Rectal smooth muscle tissue (tissue), 1 donor: ENCODE measurements around the gene ANKRD29.
"Not testable (repeated sequence)": the region's sequence is repeated elsewhere in the genome, so short reads cannot be mapped to it uniquely, and the experiment has no call there.

ENCODE experiments used
- H3K27ac ChIP-seq: one replicate; pipeline ENCODE4 v1.7.0; 2013; ENCODE audit warnings: low read depth, low read length, inconsistent platforms
- H3K27me3 ChIP-seq: one replicate; pipeline ENCODE4 v1.7.0; 2013; ENCODE audit warnings: low read length; ENCODE audit not compliant: control insufficient read depth, insufficient read depth
- H3K36me3 ChIP-seq: one replicate; pipeline ENCODE4 v1.7.0; 2013; ENCODE audit warnings: low read length; ENCODE audit not compliant: control insufficient read depth, insufficient read depth
- H3K4me1 ChIP-seq: one replicate; pipeline ENCODE4 v1.7.0; 2013; ENCODE audit warnings: low read length; ENCODE audit not compliant: control insufficient read depth, insufficient read depth
- H3K4me3 ChIP-seq: one replicate; pipeline ENCODE4 v1.7.0; 2013; ENCODE audit warnings: low read length
- H3K9ac ChIP-seq: one replicate; pipeline ENCODE4 v1.7.0; 2013; ENCODE audit warnings: low read length

ANKRD29 gene

DNA sequence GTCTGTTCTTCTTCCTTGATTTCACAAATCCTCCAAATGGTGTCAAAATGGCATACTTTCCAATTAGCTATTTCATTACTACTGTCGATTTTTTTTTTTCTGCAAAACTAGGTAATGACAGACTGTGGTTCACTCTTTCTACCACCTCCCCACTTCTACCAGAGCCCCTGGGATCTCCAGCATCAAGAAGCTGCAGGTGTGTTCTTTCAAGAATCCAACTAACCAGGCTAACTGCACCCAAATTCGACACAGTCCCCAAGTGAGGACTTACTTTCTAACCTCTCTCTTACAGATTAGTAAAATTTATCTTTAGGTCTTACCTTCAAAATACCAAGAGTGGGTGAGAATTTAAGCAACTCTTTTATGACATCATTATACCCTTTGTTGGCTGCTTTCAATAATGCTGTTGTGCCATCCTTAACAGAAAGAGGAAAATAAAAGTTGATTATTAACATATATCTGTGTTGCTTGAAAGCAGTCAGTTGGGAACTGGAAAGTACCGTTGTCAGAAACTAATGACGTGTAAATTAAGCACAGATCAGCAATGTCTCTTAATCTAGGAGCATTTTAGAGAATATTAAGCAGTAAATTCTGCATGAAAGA is 45.2 kb downstream of the ANKRD29 start:
- H3K4me3 ChIP-seq: no peak overlapping the region
- no peaks in the 10 kb centered on the region for H3K4me1 ChIP-seq
- H3K27me3 ChIP-seq: peaks cover 3% of the 10 kb centered on the region
- H3K27ac ChIP-seq: no peak overlapping the region
- H3K36me3 ChIP-seq: no peaks in the 10 kb centered on the region
- no peak overlapping the region for H3K9ac ChIP-seq

DNA sequence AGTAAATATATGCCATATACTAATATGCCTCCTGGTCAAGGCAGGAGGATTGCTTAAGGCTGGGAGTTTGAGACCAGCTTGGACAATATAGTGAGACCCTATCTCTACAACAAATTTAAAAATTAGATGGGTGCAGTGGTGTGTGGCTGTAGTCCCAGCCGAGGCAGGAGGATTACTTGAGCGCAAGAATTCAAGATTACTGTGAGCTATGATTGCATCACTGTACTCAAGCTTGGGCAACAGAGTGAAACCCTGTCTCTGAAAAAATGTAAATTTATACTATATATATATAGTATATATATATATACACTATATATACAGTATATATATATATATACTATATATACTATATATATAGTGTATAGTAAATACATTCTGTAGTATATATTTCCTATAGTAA is 46.5 kb downstream of the ANKRD29 start:
- Histone ChIP-seq H3K27me3 (peaks cover 3% of the 10 kb centered on the region), H3K4me3 (no peak overlapping the region), H3K27ac (no peak overlapping the region), H3K9ac (no peak overlapping the region), H3K4me1 (no peaks in the 10 kb centered on the region), H3K36me3 (no peaks in the 10 kb centered on the region)

DNA sequence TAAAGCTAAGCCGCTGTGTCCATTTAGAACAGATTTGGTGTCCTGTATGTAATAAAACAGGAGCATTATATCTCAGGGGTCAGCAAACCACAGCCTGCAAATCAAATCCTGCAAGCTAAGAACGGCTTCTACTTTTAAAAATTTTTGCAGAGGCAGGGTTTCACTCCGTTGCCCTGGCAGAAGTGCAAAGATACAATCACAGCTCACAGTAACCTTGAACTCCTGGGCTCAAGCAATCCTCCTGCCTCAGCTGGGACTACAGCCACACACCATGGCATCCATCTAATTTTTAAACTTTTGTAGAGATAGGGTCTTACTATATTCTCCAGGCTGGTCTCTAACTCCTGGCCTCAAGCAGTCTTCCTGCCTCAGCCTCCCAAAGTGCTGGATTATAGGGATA is 47.8 kb downstream of the ANKRD29 start:
- no peak overlapping the region for H3K9ac ChIP-seq
- no peak overlapping the region for H3K4me3 ChIP-seq
- no peaks in the 10 kb centered on the region for H3K36me3 ChIP-seq
- H3K27ac ChIP-seq: no peak overlapping the region
- peaks cover 3% of the 10 kb centered on the region for H3K27me3 ChIP-seq
- H3K4me1 ChIP-seq: no peaks in the 10 kb centered on the region

DNA sequence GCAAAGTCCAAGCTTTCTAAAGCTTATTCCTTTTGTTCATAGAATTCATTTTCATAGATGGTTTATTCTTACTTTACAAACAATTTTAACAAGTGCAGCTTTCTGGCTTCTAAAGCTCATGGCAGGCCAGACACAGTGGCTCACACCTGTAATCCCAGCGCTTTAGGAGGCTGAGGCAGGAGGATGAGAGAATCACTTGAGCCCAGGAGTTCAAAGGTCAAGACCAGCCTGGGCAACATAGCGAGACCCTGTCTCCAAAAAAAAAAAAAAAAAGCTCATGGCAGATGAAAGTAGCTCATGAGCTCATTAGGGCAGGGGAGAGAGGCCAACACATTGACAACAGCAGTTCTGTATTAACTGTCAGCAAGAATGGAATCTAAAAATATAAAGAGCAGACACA is 48.3 kb downstream of the ANKRD29 start:
- H3K36me3 ChIP-seq: no peaks in the 10 kb centered on the region
- no peak overlapping the region for H3K4me3 ChIP-seq
- H3K27me3 ChIP-seq: peaks cover 3% of the 10 kb centered on the region
- H3K4me1 ChIP-seq: no peaks in the 10 kb centered on the region
- H3K9ac ChIP-seq: no peak overlapping the region
- H3K27ac ChIP-seq: no peak overlapping the region

DNA sequence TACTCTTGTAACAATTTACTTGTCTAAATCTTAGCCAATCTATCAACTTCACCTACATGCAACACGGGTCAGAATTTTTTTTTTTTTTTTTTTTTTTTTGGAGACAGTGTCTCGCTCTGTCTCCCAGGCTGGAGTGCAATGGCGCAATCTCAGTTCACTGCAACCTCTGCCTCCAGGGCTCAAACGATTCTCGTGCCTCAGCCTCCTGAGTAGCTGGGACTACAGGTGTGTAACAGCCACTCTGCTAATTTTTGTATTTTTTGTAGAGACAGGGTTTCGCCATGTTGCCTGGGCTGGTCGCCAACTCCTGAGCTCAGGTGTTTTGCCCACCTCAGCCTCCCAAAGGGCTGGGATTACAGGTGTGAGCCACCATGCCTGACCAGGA is 49.6 kb downstream of the ANKRD29 start:
- H3K9ac ChIP-seq, H3K4me3 ChIP-seq, H3K27ac ChIP-seq, H3K27me3 ChIP-seq, H3K36me3 ChIP-seq, H3K4me1 ChIP-seq: not testable (repeated sequence)

DNA sequence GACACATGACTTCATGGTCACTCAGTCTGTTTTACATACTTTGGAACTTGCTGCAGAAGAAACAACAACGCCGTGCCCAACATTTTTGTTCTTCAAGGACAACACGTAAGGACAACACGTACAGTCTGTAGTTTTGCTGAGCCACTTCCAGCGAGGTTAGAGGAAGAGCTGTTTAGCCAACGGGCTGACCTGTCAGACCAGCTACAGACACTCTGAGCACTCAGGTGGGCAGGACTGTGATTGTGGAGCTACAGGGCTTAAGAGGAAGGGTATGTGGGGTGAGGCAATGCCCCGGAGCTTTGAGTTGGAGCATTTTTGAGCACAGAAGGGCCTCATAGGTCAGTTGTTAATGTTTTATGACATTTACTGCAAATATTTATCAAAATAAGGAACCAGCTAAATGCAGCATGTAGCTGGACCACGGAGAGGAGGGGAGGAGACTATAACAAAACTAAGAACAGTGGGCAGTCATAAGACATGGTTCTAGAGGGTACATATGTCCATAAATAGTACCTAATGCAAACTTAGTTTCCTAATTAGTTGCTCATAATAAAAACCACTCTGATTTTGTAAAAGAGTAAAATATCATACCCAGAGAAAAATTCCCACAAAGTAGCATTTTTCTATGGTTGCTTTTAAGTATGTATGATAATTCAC is 50.1 kb downstream of the ANKRD29 start:
- Histone ChIP-seq H3K4me3 (no peak overlapping the region), H3K36me3 (no peaks in the 10 kb centered on the region), H3K9ac (no peak overlapping the region), H3K27ac (no peak overlapping the region), H3K27me3 (no peaks in the 10 kb centered on the region), H3K4me1 (no peaks in the 10 kb centered on the region)

DNA sequence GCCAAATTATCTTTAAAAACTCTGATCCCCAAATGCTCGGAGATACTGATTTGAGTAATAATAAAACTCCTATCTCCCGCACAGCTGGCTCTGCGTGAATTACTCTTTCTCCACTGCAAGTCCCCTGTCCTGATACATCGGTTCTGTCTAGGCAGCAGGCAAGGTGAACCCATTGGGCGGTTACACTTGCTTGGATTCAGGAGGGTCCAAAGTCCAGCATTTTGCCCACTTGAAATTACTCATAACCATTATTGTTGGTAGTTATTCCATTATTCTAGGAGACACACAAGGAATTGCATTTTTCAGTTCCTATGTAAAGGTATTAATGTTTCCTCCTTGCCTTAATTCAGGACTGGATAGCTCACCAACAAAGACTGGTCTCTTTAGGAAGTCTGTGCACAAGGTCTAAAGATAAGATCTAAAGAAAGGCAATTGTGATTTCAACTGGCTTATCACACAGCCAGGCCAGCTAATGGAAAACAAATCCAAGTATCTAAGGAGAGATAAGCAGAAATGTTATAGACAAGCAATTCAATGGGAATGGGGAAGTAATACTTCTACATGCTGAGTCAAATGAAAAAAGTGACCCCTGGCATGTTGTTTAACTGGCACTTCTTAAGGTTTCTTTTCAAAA is 53.2 kb downstream of the ANKRD29 start:
- H3K27ac ChIP-seq: no peak overlapping the region
- no peak overlapping the region for H3K9ac ChIP-seq
- H3K4me3 ChIP-seq: no peak overlapping the region
- no peaks in the 10 kb centered on the region for H3K36me3 ChIP-seq
- no peaks in the 10 kb centered on the region for H3K4me1 ChIP-seq
- no peaks in the 10 kb centered on the region for H3K27me3 ChIP-seq

DNA sequence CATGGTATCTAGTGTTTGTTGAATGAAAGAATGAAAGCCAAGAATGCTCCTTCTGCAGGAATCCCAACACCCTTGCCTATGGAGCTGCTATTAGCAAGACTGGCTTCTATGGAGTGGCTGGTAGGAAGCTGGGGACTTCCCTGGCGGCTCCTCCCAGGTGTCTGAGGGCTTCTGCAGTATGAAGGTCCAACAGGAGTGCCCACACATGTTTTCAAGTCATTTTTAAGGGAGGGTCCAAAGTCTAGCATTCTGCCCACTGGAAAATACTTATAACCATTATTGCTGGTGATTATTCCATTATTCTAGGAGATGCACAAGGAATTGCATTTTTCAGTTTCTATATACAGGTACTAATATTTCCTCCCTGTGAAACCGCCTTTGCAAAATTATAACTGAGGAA is 54.5 kb downstream of the ANKRD29 start:
- H3K9ac ChIP-seq: no peak overlapping the region
- no peaks in the 10 kb centered on the region for H3K4me1 ChIP-seq
- H3K4me3 ChIP-seq: no peak overlapping the region
- no peaks in the 10 kb centered on the region for H3K36me3 ChIP-seq
- H3K27me3 ChIP-seq: no peaks in the 10 kb centered on the region
- no peak overlapping the region for H3K27ac ChIP-seq

DNA sequence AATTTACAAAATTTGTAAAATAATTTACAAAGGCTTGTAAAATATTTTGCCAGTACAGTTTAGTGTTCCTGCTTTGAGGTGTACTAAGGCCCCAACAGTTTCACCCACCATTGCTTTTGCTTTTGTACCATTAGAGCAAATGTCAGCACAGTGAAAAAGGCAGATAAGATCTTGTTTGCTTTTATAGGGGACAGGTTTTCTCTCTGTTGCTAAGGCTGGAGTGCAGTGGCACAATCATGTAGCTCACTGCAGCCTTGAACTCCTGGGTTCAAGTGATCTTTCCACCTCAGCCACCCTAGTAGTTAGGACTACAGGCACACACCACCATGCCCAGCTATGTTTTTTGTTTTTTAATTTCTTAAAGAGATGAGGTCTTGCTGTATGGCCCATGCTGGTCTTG is 56.8 kb downstream of the ANKRD29 start:
- no peaks in the 10 kb centered on the region for H3K4me1 ChIP-seq
- H3K36me3 ChIP-seq: no peaks in the 10 kb centered on the region
- H3K4me3 ChIP-seq: no peak overlapping the region
- H3K27ac ChIP-seq: no peak overlapping the region
- H3K9ac ChIP-seq: no peak overlapping the region
- H3K27me3 ChIP-seq: no peaks in the 10 kb centered on the region

DNA sequence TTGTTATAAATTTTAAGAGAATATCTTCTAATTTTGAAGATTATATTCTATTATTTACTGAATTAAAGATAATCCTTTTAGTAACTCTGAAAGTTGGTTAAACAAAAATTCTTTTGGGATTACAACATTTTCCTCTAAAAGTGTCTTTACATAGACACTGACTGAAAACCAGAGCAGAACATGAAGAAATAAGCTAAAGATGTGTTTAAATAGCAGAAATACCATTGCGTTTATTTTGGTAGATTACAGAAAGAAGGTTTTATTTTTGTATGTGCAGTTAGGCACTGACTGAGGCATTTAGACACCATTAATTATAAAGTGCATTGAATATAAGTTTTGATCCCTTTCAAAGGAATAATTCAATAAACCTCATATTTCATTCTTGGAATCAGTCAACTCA is 62.9 kb downstream of the ANKRD29 start:
- H3K4me3 ChIP-seq: no peak overlapping the region
- no peaks in the 10 kb centered on the region for H3K27me3 ChIP-seq
- H3K4me1 ChIP-seq: no peaks in the 10 kb centered on the region
- H3K36me3 ChIP-seq: no peaks in the 10 kb centered on the region
- no peak overlapping the region for H3K27ac ChIP-seq
- H3K9ac ChIP-seq: no peak overlapping the region

DNA sequence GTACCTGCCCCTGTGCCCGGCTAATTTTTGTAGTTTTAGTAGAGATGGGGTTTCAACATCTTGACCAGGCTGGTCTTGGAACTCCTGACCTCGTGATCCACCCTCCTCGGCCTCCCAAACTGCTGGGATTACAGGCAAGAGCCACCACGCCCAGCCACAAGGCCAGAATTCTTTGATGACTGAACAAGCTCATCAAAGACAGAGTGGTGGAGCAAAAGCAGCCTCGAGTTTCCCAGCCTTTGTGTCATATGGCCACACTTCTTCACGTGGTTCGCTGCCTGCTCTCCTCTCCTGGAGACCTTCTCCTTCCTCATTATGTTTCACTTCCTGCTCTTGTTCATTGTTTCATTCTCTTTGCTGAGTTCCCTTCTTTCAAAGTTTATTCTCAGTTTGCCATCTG is 66.5 kb downstream of the ANKRD29 start:
- H3K27ac ChIP-seq: no peak overlapping the region
- no peaks in the 10 kb centered on the region for H3K4me1 ChIP-seq
- no peak overlapping the region for H3K4me3 ChIP-seq
- no peaks in the 10 kb centered on the region for H3K36me3 ChIP-seq
- no peak overlapping the region for H3K9ac ChIP-seq
- no peaks in the 10 kb centered on the region for H3K27me3 ChIP-seq

DNA sequence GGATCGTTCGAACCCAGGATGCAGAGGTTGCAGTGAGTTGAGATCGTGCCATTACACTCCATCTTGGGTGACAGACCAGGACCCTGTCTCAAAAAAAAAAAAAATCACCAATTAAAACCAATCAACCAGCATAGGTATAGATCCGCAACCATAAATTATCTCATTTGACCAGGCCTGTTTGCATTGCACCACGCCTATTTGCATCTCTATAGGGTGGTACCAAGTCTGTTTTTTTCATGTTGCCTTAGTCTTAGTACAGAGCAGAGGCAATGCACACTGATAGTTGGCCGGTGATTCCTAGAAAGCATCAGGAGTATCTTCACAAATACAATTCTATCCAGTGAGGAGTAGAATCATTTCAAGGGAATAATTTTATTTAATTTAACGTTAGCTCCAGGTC is 67.1 kb downstream of the ANKRD29 start:
- Histone ChIP-seq H3K4me3 (no peak overlapping the region), H3K36me3 (no peaks in the 10 kb centered on the region), H3K27me3 (no peaks in the 10 kb centered on the region), H3K4me1 (no peaks in the 10 kb centered on the region), H3K27ac (no peak overlapping the region), H3K9ac (no peak overlapping the region)

DNA sequence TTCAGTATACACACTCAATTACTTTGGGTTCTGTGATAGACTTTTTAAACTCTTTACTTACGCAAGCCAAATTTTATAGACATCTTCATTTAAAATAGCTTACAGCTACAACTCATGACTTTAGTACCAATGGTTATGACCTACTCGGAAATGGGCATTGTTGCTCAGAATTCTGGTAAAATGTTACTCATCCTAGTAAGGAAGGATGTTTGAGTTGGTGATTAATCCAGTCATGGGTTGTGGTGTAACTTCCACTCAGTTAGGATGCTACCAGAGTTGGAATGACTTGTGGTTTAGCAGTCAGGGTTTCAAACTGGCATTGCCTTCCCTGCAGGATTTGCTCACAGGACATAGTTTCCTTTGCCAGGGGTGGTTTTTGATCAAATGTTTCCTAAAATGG is 69.0 kb downstream of the ANKRD29 start:
- no peaks in the 10 kb centered on the region for H3K4me1 ChIP-seq
- H3K9ac ChIP-seq: no peak overlapping the region
- no peak overlapping the region for H3K27ac ChIP-seq
- H3K4me3 ChIP-seq: no peak overlapping the region
- H3K27me3 ChIP-seq: no peaks in the 10 kb centered on the region
- H3K36me3 ChIP-seq: no peaks in the 10 kb centered on the region
